OCI-LY7 (cell line): ENCODE results near the gene CTNNA2.

Experiments used
- CTCF ChIP-seq: fragments of 200-600 bp; sonication (generic); conservative IDR thresholded peaks from 2 replicates; pipeline ENCODE4 v1.5.1; 2014; ENCODE audit warnings: mild to moderate bottlenecking, antibody characterized with exemption, low read length, moderate library complexity, mixed read lengths
- EZH2phosphoT487 ChIP-seq: fragments of 200-600 bp; sonication (generic); IDR thresholded peaks from 2 replicates; pipeline ENCODE4 v1.6.1; 2018; ENCODE audit warnings: low read depth, borderline replicate concordance, mild to moderate bottlenecking, mixed run types, antibody characterized with exemption, low read length, moderate library complexity, mixed read lengths

DNA sequence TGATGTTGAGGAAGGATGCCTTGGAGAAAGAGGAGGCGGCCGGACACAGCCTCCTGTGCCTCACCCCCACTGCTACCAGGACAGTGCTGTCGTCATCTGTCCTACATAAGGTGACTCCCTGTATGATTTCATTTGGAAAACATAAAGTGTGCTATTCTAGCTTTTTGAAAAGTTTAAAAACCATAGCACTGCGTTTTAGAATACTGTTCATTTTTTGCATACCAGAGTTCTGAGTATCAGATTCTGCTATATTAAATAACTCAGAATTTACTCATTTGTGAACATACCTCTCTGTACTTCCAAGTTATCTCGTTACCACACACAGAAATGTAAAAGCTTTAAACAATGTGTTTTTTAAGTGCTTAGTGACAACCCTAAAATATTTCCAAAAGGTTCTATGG is 488.9 kb downstream of the CTNNA2 start:
- TF ChIP-seq CTCF = no peak
- no peak for TF ChIP-seq EZH2phosphoT487
